Activated T-helper 2 cell treated with anti-CD3 and anti-CD28 coated beads, Interferon-gamma antibody, Interleukin-2, Interleukin-4, amounts not matched to agents 10 μg/mL and 5 μg/mL and 100 μg/mL, durations not matched to agents 14 hours and 24 hours and 36 hours (primary cell): ENCODE data around the gene BICC1. TPM values are rescaled to one million over a fixed set of nuclear protein-coding genes. Genes with fewer than 3 reads are reported as not detected.

Experiments used
- DNase-seq: peaks from one replicate; pipeline ENCODE4 v3.0.0; 2021; ENCODE audit warnings: low spot score
- H3K27ac Mint-ChIP-seq: one replicate; pipeline ENCODE4 v1.8.0; 2021; ENCODE audit warnings: mixed read lengths
- H3K27me3 Mint-ChIP-seq: one replicate; pipeline ENCODE4 v1.8.0; 2021; ENCODE audit warnings: low read depth, mixed read lengths
- H3K36me3 Mint-ChIP-seq: one replicate; pipeline ENCODE4 v1.8.0; 2021; ENCODE audit warnings: low read depth, mixed read lengths
- H3K4me1 Mint-ChIP-seq: one replicate; pipeline ENCODE4 v1.8.0; 2021; ENCODE audit warnings: low read depth, mixed read lengths
- H3K4me3 Mint-ChIP-seq: one replicate; pipeline ENCODE4 v1.8.0; 2021; ENCODE audit warnings: low read depth, mild to moderate bottlenecking, moderate library complexity, mixed read lengths
- H3K9me3 Mint-ChIP-seq: one replicate; pipeline ENCODE4 v1.8.0; 2021; ENCODE audit warnings: mixed read lengths
- intact Hi-C: fragments of 100-400 bp; cut with micrococcal nuclease; formaldehyde crosslinking; loops from one replicate; pipeline ENCODE4 v1.15.1; 2023
- total RNA-seq: library from RNA; stranded (reverse); gene quantifications from 2 replicates; pipeline ENCODE4 v1.2.3, GENCODE V29; 2022

Gene BICC1
- total RNA-seq, 1 donor from 2014 or later: 0.11 TPM

DNA sequence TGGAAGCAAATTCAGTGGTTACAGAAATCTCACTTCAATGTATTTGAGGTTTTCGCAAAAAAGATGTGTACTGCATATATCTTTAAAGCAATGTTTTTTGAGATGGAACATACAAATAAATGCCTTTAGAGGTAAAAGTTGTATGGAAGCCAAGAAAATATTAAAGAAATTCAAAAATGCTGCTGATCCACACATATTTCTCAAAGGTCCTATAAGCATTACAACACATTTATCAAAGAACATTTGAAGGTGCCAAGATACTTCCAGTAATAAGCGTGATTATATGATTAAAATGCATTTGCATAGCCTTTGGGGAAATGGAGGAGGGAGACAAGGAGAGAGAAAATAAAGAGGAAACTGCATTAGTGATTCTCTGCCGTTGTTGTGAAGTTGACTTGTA lies 260.1 kb downstream of the BICC1 start:
- no peaks in the 10 kb centered on the region for H3K36me3 Mint-ChIP-seq
- intact Hi-C loops: no loop called here

DNA sequence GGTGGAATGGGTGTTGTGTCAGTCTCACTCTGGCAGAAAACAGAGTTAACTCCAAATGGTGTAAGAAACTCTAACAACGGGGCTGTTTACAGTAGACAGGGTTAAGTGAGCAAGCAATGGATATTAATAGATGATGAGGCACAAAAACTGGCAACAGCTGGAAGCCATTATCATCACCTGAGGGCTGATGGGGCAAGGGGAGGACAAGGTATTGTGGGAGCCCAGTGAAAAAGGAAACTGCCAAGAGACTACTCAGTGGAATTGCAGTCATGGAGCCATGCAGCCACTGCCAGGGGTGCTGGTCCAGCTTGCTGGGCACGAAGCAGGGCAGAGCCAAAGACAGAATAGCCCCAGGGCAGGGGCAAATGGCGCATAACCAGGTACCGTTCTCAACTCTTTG lies 260.7 kb downstream of the BICC1 start:
- H3K27me3 Mint-ChIP-seq: no peaks in the 10 kb centered on the region
- H3K9me3 Mint-ChIP-seq: no peaks in the 10 kb centered on the region
- intact Hi-C loops: no loop called here
- H3K4me3 Mint-ChIP-seq: no peak overlapping the region
- H3K27ac Mint-ChIP-seq: no peak overlapping the region
- no peaks in the 10 kb centered on the region for H3K36me3 Mint-ChIP-seq
- no peak for DNase-seq
- no peaks in the 10 kb centered on the region for H3K4me1 Mint-ChIP-seq

More for the DNA sequence above, 260.1 kb downstream of the BICC1 start:
- Mint-ChIP-seq H3K27me3 (no peaks in the 10 kb centered on the region), H3K4me3 (no peak overlapping the region), H3K9me3 (peaks cover under 1% of the 10 kb centered on the region), H3K27ac (no peak overlapping the region), H3K4me1 (no peaks in the 10 kb centered on the region)
- DNase-seq: no peak

DNA sequence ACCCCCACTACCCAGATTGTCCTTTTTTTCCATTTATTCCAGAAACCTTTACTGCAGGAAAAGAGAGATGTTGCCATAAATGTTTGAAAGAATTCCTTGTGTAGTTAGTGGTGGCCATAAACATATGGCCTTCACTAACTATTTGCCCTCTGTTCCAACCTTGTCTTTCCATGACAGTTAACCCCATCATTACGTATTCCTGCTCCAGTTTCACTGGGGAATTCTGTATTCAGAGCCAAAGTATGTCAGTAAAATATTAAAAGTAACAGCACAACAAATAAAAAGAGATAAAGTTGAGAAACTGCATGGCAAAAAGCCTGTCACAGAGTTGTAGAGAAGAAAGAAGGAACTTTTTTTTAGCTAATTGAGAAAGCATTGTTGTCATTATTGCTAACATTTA lies 261.3 kb downstream of the BICC1 start:
- intact Hi-C loops: no loop called here
- Mint-ChIP-seq H3K9me3 (no peaks in the 10 kb centered on the region), H3K36me3 (no peaks in the 10 kb centered on the region), H3K27me3 (no peaks in the 10 kb centered on the region), H3K4me1 (no peaks in the 10 kb centered on the region), H3K4me3 (no peak overlapping the region), H3K27ac (no peak overlapping the region)
- DNase-seq: no peak

DNA sequence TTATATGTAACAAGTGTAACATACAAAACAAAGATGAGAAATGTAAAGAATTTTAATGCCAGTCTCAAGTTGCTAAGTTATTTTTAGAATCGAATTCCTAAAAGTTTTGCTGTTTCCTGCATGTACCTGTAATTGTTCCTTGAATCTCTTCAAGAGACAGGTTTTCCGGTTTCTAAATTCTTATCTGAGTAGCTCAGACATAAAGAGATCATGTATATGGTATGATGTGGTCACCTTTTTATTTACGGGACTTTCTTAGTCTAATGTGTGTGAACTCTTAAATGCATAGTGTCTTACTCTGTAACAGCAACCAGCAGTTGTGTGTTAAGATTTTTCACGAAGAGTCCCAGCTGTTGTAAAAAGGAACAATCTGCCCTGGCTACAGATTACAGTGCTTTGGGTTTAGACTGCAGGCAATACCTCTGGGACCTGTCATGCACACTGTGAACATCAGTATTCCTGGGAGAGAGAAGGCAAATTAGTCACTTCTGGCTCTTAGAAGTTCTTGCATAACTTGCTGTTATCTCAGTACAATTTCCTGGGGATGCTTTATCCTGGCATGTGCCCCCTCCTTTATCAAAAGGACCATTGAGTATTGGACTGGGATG lies 263.4 kb downstream of the BICC1 start:
- Mint-ChIP-seq H3K4me1 (no peaks in the 10 kb centered on the region), H3K27me3 (no peaks in the 10 kb centered on the region), H3K27ac (no peak overlapping the region), H3K4me3 (no peak overlapping the region), H3K36me3 (no peaks in the 10 kb centered on the region), H3K9me3 (no peaks in the 10 kb centered on the region)
- intact Hi-C loops: no loop called here
- DNase-seq: no peak

DNA sequence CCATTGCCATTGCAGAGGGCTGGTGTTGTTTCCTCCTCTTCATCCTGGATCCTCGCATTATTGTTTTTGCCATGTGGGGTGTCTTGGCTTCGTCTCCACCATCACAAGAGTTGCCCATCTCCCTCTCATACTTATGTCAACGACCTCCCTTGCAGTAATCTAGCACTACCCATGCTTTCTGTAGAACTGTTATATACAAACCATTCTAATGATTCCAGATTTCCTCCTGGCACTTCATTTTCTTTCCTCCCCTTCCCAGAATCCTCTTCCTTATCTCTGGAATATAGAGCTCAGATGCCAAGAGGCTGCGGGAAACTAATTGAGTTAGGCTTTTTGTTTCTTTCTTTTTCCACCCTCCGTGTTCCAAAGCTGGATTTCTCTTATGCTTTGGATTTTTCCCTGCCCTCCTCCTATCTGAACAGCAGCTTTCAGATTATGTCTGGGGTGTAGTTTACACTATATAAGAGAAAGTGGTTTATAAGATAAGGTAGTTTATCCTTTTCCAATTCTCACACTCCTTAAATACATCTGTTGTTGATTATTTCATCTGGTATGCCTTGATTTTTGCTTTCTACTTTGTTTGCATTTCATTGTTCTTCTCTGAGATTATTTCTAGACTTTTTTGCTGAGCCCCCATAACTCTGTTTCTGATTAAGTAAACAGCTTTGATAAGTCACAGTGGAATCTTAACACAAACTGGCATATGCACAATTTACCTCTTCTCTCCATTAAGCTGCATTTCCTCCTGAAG lies 264.1 kb downstream of the BICC1 start:
- intact Hi-C loops: no loop called here
- Mint-ChIP-seq H3K27ac (no peak overlapping the region), H3K9me3 (no peaks in the 10 kb centered on the region), H3K4me3 (no peak overlapping the region), H3K27me3 (no peaks in the 10 kb centered on the region), H3K4me1 (no peaks in the 10 kb centered on the region), H3K36me3 (no peaks in the 10 kb centered on the region)
- no peak for DNase-seq

DNA sequence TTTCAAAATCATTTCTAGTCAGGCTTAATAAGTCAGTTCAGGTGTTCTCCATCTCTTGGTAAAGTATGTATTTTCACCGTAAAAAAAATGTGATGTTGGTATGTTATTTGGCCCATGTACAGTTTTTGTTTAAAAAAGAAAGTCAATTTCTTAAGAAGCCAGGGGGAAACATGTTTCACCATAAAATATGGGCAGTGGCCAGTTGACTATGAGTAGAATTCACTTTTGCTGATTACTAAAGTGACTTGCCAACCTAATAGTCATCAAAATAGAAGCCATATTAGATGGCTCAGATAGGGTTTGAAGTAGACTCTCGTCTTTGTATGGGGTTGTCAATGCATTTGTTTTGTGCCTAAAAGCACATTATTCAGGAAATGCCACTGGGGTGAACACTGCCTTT lies 266.3 kb downstream of the BICC1 start:
- intact Hi-C loops: no loop called here

DNA sequence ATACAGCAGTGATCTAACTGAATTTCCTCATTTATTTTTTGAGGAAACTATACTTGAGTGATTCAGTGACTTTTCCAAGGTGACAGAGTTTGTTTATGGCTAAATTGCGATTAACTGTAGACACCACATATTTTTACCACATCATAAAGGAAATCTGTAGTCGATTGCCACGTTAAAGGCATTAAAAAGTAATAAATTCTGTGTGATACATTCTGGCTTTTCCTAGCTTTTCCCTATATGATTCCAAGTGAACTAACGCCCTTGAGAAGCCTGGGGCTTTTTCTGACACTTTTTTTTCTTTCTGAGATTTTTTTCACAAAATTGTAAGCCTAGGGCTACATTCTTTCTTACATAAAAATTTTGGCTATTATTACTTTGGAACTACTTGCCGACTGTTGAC lies 266.9 kb downstream of the BICC1 start:
- intact Hi-C loops: no loop called here
- no peaks in the 10 kb centered on the region for H3K27me3 Mint-ChIP-seq

More for the DNA sequence above, 266.3 kb downstream of the BICC1 start:
- no peaks in the 10 kb centered on the region for H3K9me3 Mint-ChIP-seq
- no peak overlapping the region for H3K27ac Mint-ChIP-seq
- no peaks in the 10 kb centered on the region for H3K27me3 Mint-ChIP-seq
- no peaks in the 10 kb centered on the region for H3K4me1 Mint-ChIP-seq
- H3K36me3 Mint-ChIP-seq: no peaks in the 10 kb centered on the region
- no peak for DNase-seq
- H3K4me3 Mint-ChIP-seq: no peak overlapping the region

DNA sequence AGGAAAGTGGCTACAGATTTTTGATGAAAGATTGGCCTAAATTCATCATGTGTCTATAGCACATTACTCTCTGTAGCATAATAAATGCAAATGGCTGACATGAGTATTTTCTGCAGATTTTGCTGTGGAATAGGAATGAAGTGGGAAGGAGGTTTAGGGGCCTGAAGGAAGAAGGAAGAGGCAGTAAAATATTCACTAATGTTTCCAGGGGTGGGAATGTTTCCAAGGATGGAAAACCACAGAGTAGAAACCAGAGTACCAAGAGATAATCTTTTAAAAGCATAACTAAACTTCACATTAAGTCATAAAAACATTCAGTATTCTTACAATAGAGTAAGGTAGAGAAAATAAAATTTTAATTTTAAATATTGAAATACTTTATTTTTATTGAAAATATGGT lies 267.8 kb downstream of the BICC1 start:
- H3K4me3 Mint-ChIP-seq: no peak overlapping the region
- no peaks in the 10 kb centered on the region for H3K36me3 Mint-ChIP-seq
- no peaks in the 10 kb centered on the region for H3K27me3 Mint-ChIP-seq
- no peak overlapping the region for H3K27ac Mint-ChIP-seq
- intact Hi-C loops: no loop called here
- H3K4me1 Mint-ChIP-seq: no peaks in the 10 kb centered on the region
- no peaks in the 10 kb centered on the region for H3K9me3 Mint-ChIP-seq
- no peak for DNase-seq

More for the DNA sequence above, 266.9 kb downstream of the BICC1 start:
- H3K4me3 Mint-ChIP-seq: no peak overlapping the region
- H3K27ac Mint-ChIP-seq: no peak overlapping the region
- no peaks in the 10 kb centered on the region for H3K36me3 Mint-ChIP-seq
- H3K4me1 Mint-ChIP-seq: no peaks in the 10 kb centered on the region
- H3K9me3 Mint-ChIP-seq: no peaks in the 10 kb centered on the region
- no peak for DNase-seq

DNA sequence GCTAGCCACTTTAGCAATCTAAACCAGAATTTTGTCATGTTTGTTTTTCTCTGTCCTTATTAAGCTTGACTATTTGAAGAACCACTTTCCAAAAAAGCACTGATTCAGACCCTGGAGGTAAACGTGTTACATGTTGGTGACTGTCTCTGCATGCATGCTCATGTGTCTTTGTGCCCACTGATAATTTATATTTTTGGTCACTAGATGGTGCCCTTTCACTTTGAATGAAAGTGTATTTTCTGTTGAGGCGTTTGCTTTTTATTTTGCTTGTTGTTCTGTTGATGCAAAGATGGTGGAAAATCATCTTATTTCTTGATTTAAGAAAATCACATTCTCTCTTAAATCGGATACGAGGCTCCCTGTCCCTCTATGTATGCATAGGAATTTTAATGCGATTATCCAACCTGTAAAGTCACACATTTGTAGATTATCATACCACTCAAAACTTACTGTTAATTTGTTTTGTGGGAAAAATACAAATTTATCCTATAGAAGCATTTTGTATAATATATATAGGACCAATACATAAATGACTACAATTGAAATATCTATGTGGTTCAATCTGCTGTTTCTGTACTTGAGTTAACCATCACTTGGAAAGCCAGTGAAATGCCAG lies 269.3 kb downstream of the BICC1 start:
- Mint-ChIP-seq H3K36me3 (no peaks in the 10 kb centered on the region), H3K27me3 (no peaks in the 10 kb centered on the region), H3K4me3 (no peak overlapping the region), H3K9me3 (no peaks in the 10 kb centered on the region), H3K4me1 (no peaks in the 10 kb centered on the region), H3K27ac (no peak overlapping the region)
- no peak for DNase-seq
- intact Hi-C loops: no loop called here

DNA sequence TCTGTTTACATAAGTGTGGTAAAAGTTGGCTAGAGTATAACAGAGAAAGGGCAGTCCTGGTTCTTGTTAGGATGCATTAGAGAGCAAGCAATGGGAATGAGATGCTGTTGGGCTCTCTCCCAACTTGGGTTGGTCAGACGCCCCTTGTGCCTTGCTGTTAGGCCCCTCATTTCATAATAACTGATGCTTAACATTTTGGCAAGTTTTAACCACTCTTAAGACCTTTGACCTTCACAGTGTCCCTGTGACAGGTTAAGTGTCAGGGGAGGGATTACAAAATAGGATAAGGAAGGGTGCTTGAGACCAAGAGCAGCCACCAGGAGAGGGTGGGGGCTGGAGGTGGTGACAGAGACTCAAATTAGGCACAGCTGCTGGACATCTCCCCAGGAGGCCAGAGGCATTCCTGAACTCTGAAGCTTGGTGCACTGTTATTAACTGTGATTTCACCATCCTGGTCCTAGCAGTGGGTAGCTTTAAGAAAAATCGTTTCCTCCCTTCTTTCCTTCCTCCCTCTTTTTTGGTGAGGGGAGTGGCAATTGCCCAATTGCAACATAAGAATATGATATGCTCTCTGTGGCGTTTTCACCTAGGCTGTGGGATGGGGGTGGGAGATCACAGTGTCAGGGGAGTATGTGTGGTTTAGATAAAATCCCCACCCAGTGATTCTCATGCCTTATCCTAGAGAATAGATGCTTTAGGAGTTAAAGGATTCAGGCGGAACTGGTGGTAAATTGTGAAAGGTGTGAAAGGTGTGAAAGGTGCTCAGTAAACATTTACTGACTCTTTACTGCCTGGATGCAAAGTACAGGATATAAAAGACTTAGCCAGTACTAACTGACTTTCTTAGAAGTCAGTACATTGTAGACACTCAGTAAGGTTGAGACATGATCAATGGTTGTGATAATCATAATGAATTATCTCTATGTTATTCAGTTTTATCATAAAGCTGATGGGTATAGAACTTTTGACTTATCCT lies 270.5 kb downstream of the BICC1 start:
- no peak for DNase-seq
- no peak overlapping the region for H3K4me3 Mint-ChIP-seq
- no peak overlapping the region for H3K27ac Mint-ChIP-seq
- intact Hi-C loops: no loop called here
- no peaks in the 10 kb centered on the region for H3K9me3 Mint-ChIP-seq
- no peaks in the 10 kb centered on the region for H3K36me3 Mint-ChIP-seq
- no peaks in the 10 kb centered on the region for H3K27me3 Mint-ChIP-seq
- H3K4me1 Mint-ChIP-seq: no peaks in the 10 kb centered on the region

DNA sequence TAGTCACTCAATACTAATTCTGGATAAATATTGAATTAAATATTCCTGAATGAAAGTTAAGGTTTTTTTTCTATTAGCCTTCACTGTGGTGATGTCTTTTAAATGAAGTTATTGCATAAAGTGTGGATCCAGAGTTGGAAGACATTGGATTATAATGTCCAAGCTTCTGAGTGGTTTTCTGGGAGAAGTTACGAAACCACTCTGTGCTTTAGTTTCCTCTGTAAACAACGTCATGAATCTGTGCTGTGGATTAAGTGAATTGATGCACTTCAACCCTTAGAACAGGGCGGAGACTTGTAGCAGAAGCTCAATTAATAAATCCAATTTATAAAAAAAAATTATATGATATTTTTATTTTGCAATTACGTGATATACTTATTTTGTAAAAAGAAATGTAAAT lies 271.7 kb downstream of the BICC1 start:
- Mint-ChIP-seq H3K27ac (no peak overlapping the region), H3K36me3 (no peaks in the 10 kb centered on the region), H3K4me3 (no peak overlapping the region), H3K9me3 (no peaks in the 10 kb centered on the region), H3K27me3 (no peaks in the 10 kb centered on the region), H3K4me1 (no peaks in the 10 kb centered on the region)
- no peak for DNase-seq
- intact Hi-C loops: no loop called here

DNA sequence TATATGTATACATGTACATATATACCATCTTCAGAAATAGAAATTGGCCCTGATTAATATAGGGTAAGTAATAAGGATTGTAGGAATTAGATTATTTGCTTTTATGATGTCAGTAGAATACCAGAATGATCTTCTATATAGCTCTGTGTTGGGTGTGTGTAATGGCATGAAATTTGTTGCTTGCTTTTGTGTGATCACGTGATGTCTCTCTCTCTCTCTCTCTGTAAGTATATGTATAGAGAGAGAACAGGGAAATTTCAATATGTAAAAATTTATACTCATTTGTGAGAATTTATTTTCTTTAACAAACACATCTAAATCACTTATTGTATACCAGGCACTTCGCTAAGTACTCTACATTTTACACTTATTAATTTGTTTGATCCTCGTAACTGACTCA lies 272.7 kb downstream of the BICC1 start:
- H3K9me3 Mint-ChIP-seq: no peaks in the 10 kb centered on the region
- H3K4me3 Mint-ChIP-seq: no peak overlapping the region
- no peak overlapping the region for H3K27ac Mint-ChIP-seq
- H3K4me1 Mint-ChIP-seq: no peaks in the 10 kb centered on the region
- intact Hi-C loops: no loop called here
- DNase-seq: no peak
- H3K27me3 Mint-ChIP-seq: no peaks in the 10 kb centered on the region
- H3K36me3 Mint-ChIP-seq: no peaks in the 10 kb centered on the region
